Stimulated activated CD4-positive, alpha-beta T cell treated with anti-CD3 and anti-CD28 coated beads, Interleukin-4, amount 100 ng/mL, for 1 hour (primary cell): ENCODE data around the gene TPPP.
"Not testable (repeated sequence)": the region's sequence is repeated elsewhere in the genome, so short reads cannot be mapped to it uniquely, and the experiment has no call there.

Experiments
- DNase-seq: peaks from one replicate; pipeline ENCODE4 v3.0.0-alpha.2; 2020

The TPPP gene

GRCh38 chr5:693271-694041, at the start of gene TPPP:
Gene TPPP, minus strand, starts transcription at chr5:693352. Its CDS starts 15,292 bp downstream, at chr5:678060.
- DNase-seq = peak; percentile 81

- not testable (repeated sequence) for DNase-seq
Observed at GRCh38 chr5:742276-742675, 49.1 kb upstream of the TPPP start.

GRCh38 chr5:734145-734544, 41.0 kb upstream of the TPPP start:
- DNase-seq = not testable (repeated sequence)

- not testable (repeated sequence) for DNase-seq
Observed at GRCh38 chr5:732754-733454, 39.8 kb upstream of the TPPP start.

- DNase-seq = not testable (repeated sequence)
Observed at GRCh38 chr5:729225-729624, 36.1 kb upstream of the TPPP start.

- DNase-seq = not testable (repeated sequence)
Observed at GRCh38 chr5:727087-727486, 33.9 kb upstream of the TPPP start.

- DNase-seq = not testable (repeated sequence)
Observed at GRCh38 chr5:723865-724264, 30.7 kb upstream of the TPPP start.

GRCh38 chr5:723309-723708, 30.2 kb upstream of the TPPP start:
- not testable (repeated sequence) for DNase-seq

GRCh38 chr5:719379-719778, 26.2 kb upstream of the TPPP start:
- not testable (repeated sequence) for DNase-seq

- DNase-seq = no peak
Observed at GRCh38 chr5:717143-717542, 24.0 kb upstream of the TPPP start.

GRCh38 chr5:716740-717139, 23.6 kb upstream of the TPPP start:
- DNase-seq = not testable (repeated sequence)

GRCh38 chr5:715636-716035, 22.5 kb upstream of the TPPP start:
- DNase-seq = not testable (repeated sequence)

- DNase-seq = not testable (repeated sequence)
Observed at GRCh38 chr5:714215-715118, 21.3 kb upstream of the TPPP start.

GRCh38 chr5:713686-714085, 20.5 kb upstream of the TPPP start:
- not testable (repeated sequence) for DNase-seq

GRCh38 chr5:708848-709517, 15.8 kb upstream of the TPPP start:
- not testable (repeated sequence) for DNase-seq

GRCh38 chr5:708374-708773, 15.2 kb upstream of the TPPP start:
- DNase-seq = not testable (repeated sequence)

- DNase-seq = not testable (repeated sequence)
Observed at GRCh38 chr5:706127-706526, 13.0 kb upstream of the TPPP start.

GRCh38 chr5:696753-697702, 3.9 kb upstream of the TPPP start:
- not testable (repeated sequence) for DNase-seq

- DNase-seq = not testable (repeated sequence)
Observed at GRCh38 chr5:696191-696590, 3.0 kb upstream of the TPPP start.

GRCh38 chr5:695475-695874, 2.3 kb upstream of the TPPP start:
- DNase-seq = not testable (repeated sequence)

GRCh38 chr5:694042-694431, 885 bp upstream of the TPPP start:
- not testable (repeated sequence) for DNase-seq
